Panc1 (cell line): ENCODE measurements around the gene LAMB4. TPM values are rescaled to one million over a fixed set of nuclear protein-coding genes. Genes with fewer than 3 reads are reported as not detected.

Source experiments
- ATAC-seq: fragments of 200-7000 bp; cut with Tn5 transposase; 2 replicates; pipeline ENCODE4 v1.9.1; 2020; ENCODE audit warnings: mild to moderate bottlenecking, moderate library complexity
- BruUV-seq: library from RNA; stranded (reverse); fragments of 400-500 nt; replicated peaks from 2 replicates; lab custom pipeline; 2021; lab: Mats Ljungman, UMichigan
- CTCF ChIA-PET: fragments of 300-600 bp; sonication (Branson Sonifier 250); formaldehyde crosslinking; loops from one replicate; lab custom pipeline; 2022; ENCODE audit warnings: antibody characterized with exemption; lab: Charles Lee
- POLR2A ChIA-PET: fragments of 300-600 bp; sonication (Branson Sonifier 250); formaldehyde crosslinking; loops from one replicate; lab custom pipeline; 2022; ENCODE audit warnings: antibody characterized with exemption; lab: Charles Lee
- DNase-seq: peaks from one replicate; pipeline ENCODE4 v3.0.0-alpha.2; 2010; ENCODE audit warnings: low read depth, low spot score
- H3K27ac ChIP-seq: 2 replicates; pipeline ENCODE4 v1.5.1; 2011; ENCODE audit warnings: mild to moderate bottlenecking, low read length, inconsistent platforms
- H3K27me3 ChIP-seq: fragments of 200-500 bp; sonication (Bioruptor generic); 2 replicates; pipeline ENCODE4 v1.6.0; 2014; ENCODE audit warnings: low read length, inconsistent platforms; ENCODE audit not compliant: control insufficient read depth, insufficient read depth
- H3K36me3 ChIP-seq: fragments of 200-500 bp; sonication (Bioruptor generic); 2 replicates; pipeline ENCODE4 v1.5.1; 2014; ENCODE audit warnings: inconsistent platforms, mild to moderate bottlenecking, low read length, moderate library complexity; ENCODE audit not compliant: control insufficient read depth, insufficient read depth
- H3K4me1 ChIP-seq: 2 replicates; pipeline ENCODE4 v1.5.1; 2011; ENCODE audit warnings: inconsistent platforms, mild to moderate bottlenecking, low read length, moderate library complexity; ENCODE audit not compliant: control insufficient read depth, insufficient read depth
- H3K4me3 ChIP-seq, 2 experiments: 2 replicates each; pipeline ENCODE4 v1.5.1; 2011 to 2012; ENCODE audit warnings: low read depth in 2 of 2, low read length in 2 of 2, mild to moderate bottlenecking in 2 of 2, inconsistent platforms in 1 of 2, moderate library complexity in 1 of 2
- H3K9me3 ChIP-seq: fragments of 200-500 bp; sonication (Bioruptor generic); 2 replicates; pipeline ENCODE4 v1.5.1; 2014; ENCODE audit warnings: low read depth, mild to moderate bottlenecking, inconsistent platforms, low read length, moderate library complexity; ENCODE audit not compliant: control insufficient read depth, insufficient read depth
- CTCF ChIP-seq: fragments of 450-650 bp; IDR thresholded peaks from 2 replicates; pipeline ENCODE4 v1.5.1; 2017; ENCODE audit warnings: mild to moderate bottlenecking
- POLR2AphosphoS5 ChIP-seq: IDR thresholded peaks from 2 replicates; pipeline ENCODE4 v1.6.1; 2012; ENCODE audit warnings: mild to moderate bottlenecking, low read depth, low read length, moderate library complexity
- SIN3A ChIP-seq: IDR thresholded peaks from 2 replicates; pipeline ENCODE4 v1.6.1; 2012; ENCODE audit warnings: low read depth, mild to moderate bottlenecking, low read length, moderate library complexity, borderline replicate concordance; ENCODE audit not compliant: insufficient read depth
- TCF7L2 ChIP-seq: IDR thresholded peaks from 2 replicates; pipeline ENCODE4 v1.6.1; 2011; ENCODE audit warnings: mild to moderate bottlenecking, low read depth, low read length, inconsistent platforms
- in situ Hi-C: cut with HindIII; loops from 2 replicates; pipeline ENCODE4 v1.10.0; 2016; ENCODE audit warnings: low sequenced_read_pairs, low pct_unique_long_range_greater_than_20kb
- intact Hi-C: fragments of 100-400 bp; cut with micrococcal nuclease; formaldehyde crosslinking; loops from one replicate; pipeline ENCODE4 v1.10.0; 2022; ENCODE audit not compliant: unreplicated experiment
- total RNA-seq: library from RNA; stranded (reverse); gene quantifications from one replicate; pipeline ENCODE4 v1.2.1, GENCODE V29; 2021; ENCODE audit not compliant: unreplicated experiment
- TF ChIP-seq, protein P1 (sequence below), 2 experiments: IDR thresholded peaks; 2 replicates each; pipeline ENCODE4 v1.6.1; 2011 to 2012; ENCODE audit warnings: low read depth in 2 of 2, control low read depth in 1 of 2, low read length in 1 of 2, mild to moderate bottlenecking in 1 of 2, moderate library complexity in 1 of 2; ENCODE audit not compliant: insufficient read depth in 1 of 2

Gene LAMB4
- total RNA-seq, 1 experiment from 2014 or later = not detected

DNA sequence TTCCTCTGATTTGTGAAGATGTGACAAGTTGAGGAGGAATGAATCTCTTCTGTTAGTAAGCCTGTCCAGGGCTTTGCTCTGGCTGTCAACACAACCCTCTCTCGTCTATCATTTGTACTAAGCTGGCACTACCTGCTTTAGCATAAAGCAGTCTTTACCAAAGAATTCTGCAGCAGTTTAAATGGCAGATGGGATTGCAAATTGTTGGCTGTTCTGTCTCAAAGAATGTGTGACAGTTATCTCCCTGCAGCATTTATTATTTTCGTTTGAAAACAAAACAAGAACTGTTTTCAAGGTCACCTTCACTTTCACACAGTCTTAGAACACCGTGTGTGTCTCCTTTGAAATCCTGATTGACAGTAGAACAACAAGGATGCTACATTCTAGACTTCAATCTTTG, 122.4 kb downstream of the LAMB4 start:
- Histone ChIP-seq H3K36me3 (no peaks in the 10 kb centered on the region), H3K9me3 (no peaks in the 10 kb centered on the region), H3K27ac (peak overlapping the region; percentile 44; the same call in 1 of the 2 replicates), H3K4me1 (peaks cover 43% of the 10 kb centered on the region), H3K4me3 (no peak overlapping the region), H3K27me3 (no peaks in the 10 kb centered on the region; the same call in 1 of the 2 replicates)
- BruUV-seq = no TSS peak
- TF ChIP-seq, protein P1, sequence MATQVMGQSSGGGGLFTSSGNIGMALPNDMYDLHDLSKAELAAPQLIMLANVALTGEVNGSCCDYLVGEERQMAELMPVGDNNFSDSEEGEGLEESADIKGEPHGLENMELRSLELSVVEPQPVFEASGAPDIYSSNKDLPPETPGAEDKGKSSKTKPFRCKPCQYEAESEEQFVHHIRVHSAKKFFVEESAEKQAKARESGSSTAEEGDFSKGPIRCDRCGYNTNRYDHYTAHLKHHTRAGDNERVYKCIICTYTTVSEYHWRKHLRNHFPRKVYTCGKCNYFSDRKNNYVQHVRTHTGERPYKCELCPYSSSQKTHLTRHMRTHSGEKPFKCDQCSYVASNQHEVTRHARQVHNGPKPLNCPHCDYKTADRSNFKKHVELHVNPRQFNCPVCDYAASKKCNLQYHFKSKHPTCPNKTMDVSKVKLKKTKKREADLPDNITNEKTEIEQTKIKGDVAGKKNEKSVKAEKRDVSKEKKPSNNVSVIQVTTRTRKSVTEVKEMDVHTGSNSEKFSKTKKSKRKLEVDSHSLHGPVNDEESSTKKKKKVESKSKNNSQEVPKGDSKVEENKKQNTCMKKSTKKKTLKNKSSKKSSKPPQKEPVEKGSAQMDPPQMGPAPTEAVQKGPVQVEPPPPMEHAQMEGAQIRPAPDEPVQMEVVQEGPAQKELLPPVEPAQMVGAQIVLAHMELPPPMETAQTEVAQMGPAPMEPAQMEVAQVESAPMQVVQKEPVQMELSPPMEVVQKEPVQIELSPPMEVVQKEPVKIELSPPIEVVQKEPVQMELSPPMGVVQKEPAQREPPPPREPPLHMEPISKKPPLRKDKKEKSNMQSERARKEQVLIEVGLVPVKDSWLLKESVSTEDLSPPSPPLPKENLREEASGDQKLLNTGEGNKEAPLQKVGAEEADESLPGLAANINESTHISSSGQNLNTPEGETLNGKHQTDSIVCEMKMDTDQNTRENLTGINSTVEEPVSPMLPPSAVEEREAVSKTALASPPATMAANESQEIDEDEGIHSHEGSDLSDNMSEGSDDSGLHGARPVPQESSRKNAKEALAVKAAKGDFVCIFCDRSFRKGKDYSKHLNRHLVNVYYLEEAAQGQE (IDR thresholded peaks at IDR 0.05; ENCODE audit: insufficient read depth in 1 of 2, low read depth in 2 of 2, low read length in 1 of 2) = no peak
- no peak for TF ChIP-seq TCF7L2
- ChIA-PET POLR2A (no interaction called here), CTCF (no interaction called here)
- in situ Hi-C loops (no loop called here), intact Hi-C loops (no loop called here)
- no peak for ATAC-seq
- no peak for DNase-seq

- CTCF ChIA-PET = no interaction called here
- Histone ChIP-seq H3K27me3 (no peaks in the 10 kb centered on the region; the same call in 1 of the 2 replicates), H3K27ac (peak overlapping the region; percentile 72), H3K36me3 (no peaks in the 10 kb centered on the region), H3K4me3 (no peak overlapping the region), H3K4me1 (peaks cover 38% of the 10 kb centered on the region), H3K9me3 (no peaks in the 10 kb centered on the region)
- intact Hi-C loops (no loop called here), in situ Hi-C loops (no loop called here)
- TF ChIP-seq SIN3A (no peak), POLR2AphosphoS5 (no peak), TCF7L2 (no peak), CTCF (no peak)
- TF ChIP-seq, protein P1 (IDR thresholded peaks at IDR 0.05; ENCODE audit: insufficient read depth in 1 of 2, low read depth in 2 of 2, low read length in 1 of 2) = no peak
- ATAC-seq (no peak), DNase-seq (no peak)
- no TSS peak for BruUV-seq
- POLR2A ChIA-PET = no interaction called here
Measured at GRCh38 chr7:108007261-108007660, 122.9 kb downstream of the LAMB4 start.
